H9 (cell line): ENCODE data around the gene NCBP1. TPM values are rescaled to one million over a fixed set of nuclear protein-coding genes. Genes with fewer than 3 reads are reported as not detected.

Experiments
- DNase-seq: peaks from one replicate; pipeline ENCODE4 v3.0.0-alpha.2; 2017
- H2AFZ ChIP-seq: one replicate; pipeline ENCODE4 v1.6.1; 2013; ENCODE audit warnings: mild to moderate bottlenecking, low read length, control low read depth, moderate library complexity
- H2AK5ac ChIP-seq: 2 replicates; pipeline ENCODE4 v1.6.1; 2013; ENCODE audit warnings: low read length, control low read depth, mixed read lengths; ENCODE audit not compliant: insufficient read length
- H2BK120ac ChIP-seq: one replicate; pipeline ENCODE4 v1.6.1; 2013; ENCODE audit warnings: low read depth, mild to moderate bottlenecking, low read length, control low read depth, inconsistent platforms; ENCODE audit not compliant: poor library complexity, severe bottlenecking
- H2BK12ac ChIP-seq: 2 replicates; pipeline ENCODE4 v1.6.1; 2013; ENCODE audit warnings: low read length, control low read depth, mixed read lengths, low read depth; ENCODE audit not compliant: insufficient read length
- H2BK15ac ChIP-seq: 2 replicates; pipeline ENCODE4 v1.6.1; 2013; ENCODE audit warnings: low read depth, low read length, control low read depth
- H2BK20ac ChIP-seq: one replicate; pipeline ENCODE4 v1.6.1; 2013; ENCODE audit warnings: low read depth, mild to moderate bottlenecking, low read length, control low read depth, inconsistent platforms; ENCODE audit not compliant: poor library complexity, severe bottlenecking
- H2BK5ac ChIP-seq: 2 replicates; pipeline ENCODE4 v1.6.1; 2013; ENCODE audit warnings: low read length, control low read depth, mixed read lengths; ENCODE audit not compliant: insufficient read length
- H3K14ac ChIP-seq: 2 replicates; pipeline ENCODE4 v1.6.1; 2013; ENCODE audit warnings: low read length, control low read depth; ENCODE audit not compliant: insufficient read depth
- H3K18ac ChIP-seq: 2 replicates; pipeline ENCODE4 v1.6.1; 2013; ENCODE audit warnings: low read depth, mild to moderate bottlenecking, mixed read lengths, low read length, control low read depth; ENCODE audit not compliant: insufficient read length
- H3K23ac ChIP-seq: 2 replicates; pipeline ENCODE4 v1.6.1; 2013; ENCODE audit warnings: low read length, control low read depth, mixed read lengths, low read depth; ENCODE audit not compliant: insufficient read length
- H3K23me2 ChIP-seq: 2 replicates; pipeline ENCODE4 v1.6.1; 2013; ENCODE audit warnings: low read depth, mild to moderate bottlenecking, mixed read lengths, low read length, control low read depth; ENCODE audit not compliant: insufficient read length, poor library complexity, severe bottlenecking
- H3K27ac ChIP-seq: 2 replicates; pipeline ENCODE4 v1.5.1; 2013; ENCODE audit warnings: low read length, control low read depth, mixed read lengths, low read depth; ENCODE audit not compliant: insufficient read length
- H3K27me3 ChIP-seq: 2 replicates; pipeline ENCODE4 v1.6.1; 2013; ENCODE audit warnings: low read length, control low read depth, inconsistent platforms; ENCODE audit not compliant: insufficient read depth
- H3K4ac ChIP-seq: 2 replicates; pipeline ENCODE4 v1.6.1; 2013; ENCODE audit warnings: low read depth, mild to moderate bottlenecking, control low read depth, inconsistent platforms, low read length, moderate library complexity
- H3K4me1 ChIP-seq: 2 replicates; pipeline ENCODE4 v1.6.1; 2013; ENCODE audit warnings: low read length, control low read depth, inconsistent platforms; ENCODE audit not compliant: insufficient read depth
- H3K4me2 ChIP-seq: 2 replicates; pipeline ENCODE4 v1.6.1; 2013; ENCODE audit warnings: low read length, control low read depth, mixed read lengths; ENCODE audit not compliant: insufficient read length, insufficient read depth
- H3K56ac ChIP-seq: 2 replicates; pipeline ENCODE4 v1.6.1; 2013; ENCODE audit warnings: low read depth, mild to moderate bottlenecking, mixed read lengths, low read length, control low read depth; ENCODE audit not compliant: insufficient read length
- H3K79me1 ChIP-seq: 2 replicates; pipeline ENCODE4 v1.6.1; 2013; ENCODE audit warnings: low read depth, mild to moderate bottlenecking, moderate library complexity, low read length, control low read depth, inconsistent platforms; ENCODE audit not compliant: insufficient read depth, poor library complexity, severe bottlenecking
- H3K79me2 ChIP-seq: 2 replicates; pipeline ENCODE4 v1.6.1; 2013; ENCODE audit warnings: low read length, control low read depth, inconsistent platforms; ENCODE audit not compliant: insufficient read depth
- H3K9ac ChIP-seq: 2 replicates; pipeline ENCODE4 v1.6.1; 2013; ENCODE audit warnings: low read length, control low read depth, mixed read lengths; ENCODE audit not compliant: insufficient read length; ENCODE audit errors: extremely low read depth
- H3K9me3 ChIP-seq: one replicate; pipeline ENCODE4 v1.6.1; 2013; ENCODE audit warnings: low read depth, low read length, inconsistent platforms; ENCODE audit not compliant: control insufficient read depth
- H3T11ph ChIP-seq: one replicate; pipeline ENCODE4 v1.6.1; 2013; ENCODE audit warnings: mild to moderate bottlenecking, low read length, control low read depth, inconsistent platforms
- H4K20me1 ChIP-seq: one replicate; pipeline ENCODE4 v1.6.1; 2013; ENCODE audit not compliant: control insufficient read depth, insufficient read length, insufficient read depth
- H4K5ac ChIP-seq: 2 replicates; pipeline ENCODE4 v1.6.1; 2013; ENCODE audit warnings: low read depth, mild to moderate bottlenecking, mixed read lengths, low read length, control low read depth; ENCODE audit not compliant: insufficient read length
- H4K8ac ChIP-seq: replicated peaks from 2 replicates; pipeline ENCODE4 v1.6.1; 2013; ENCODE audit warnings: low read length, control low read depth, mixed read lengths, low read depth; ENCODE audit not compliant: insufficient read length
- H4K91ac ChIP-seq: 2 replicates; pipeline ENCODE4 v1.6.1; 2013; ENCODE audit warnings: low read depth, mild to moderate bottlenecking, moderate library complexity, mixed read lengths, low read length, control low read depth; ENCODE audit not compliant: insufficient read length
- H3K27ac Mint-ChIP-seq, 3 experiments: 2 replicates in 2 of 3; 3 replicates in 1 of 3; pipeline ENCODE4 v1.8.0; 2020 to 2021; ENCODE audit warnings: mixed read lengths in 3 of 3, mild to moderate bottlenecking in 1 of 3, moderate library complexity in 1 of 3
- H3K27me3 Mint-ChIP-seq: 2 replicates; pipeline ENCODE4 v1.8.0; 2021; ENCODE audit warnings: low read depth, mild to moderate bottlenecking, moderate library complexity, mixed read lengths
- H3K36me3 Mint-ChIP-seq, 3 experiments: 2 replicates in 2 of 3; 3 replicates in 1 of 3; pipeline ENCODE4 v1.8.0; 2020 to 2021; ENCODE audit warnings: low read depth in 3 of 3, mixed read lengths in 3 of 3; ENCODE audit not compliant: insufficient read depth in 1 of 3
- H3K4me1 Mint-ChIP-seq, 2 experiments: 2 replicates each; pipeline ENCODE4 v1.8.0; 2020; ENCODE audit warnings: mixed read lengths in 2 of 2
- H3K4me3 Mint-ChIP-seq, 2 experiments: 2 replicates in 1 of 2; 3 replicates in 1 of 2; pipeline ENCODE4 v1.8.0; 2020 to 2021; ENCODE audit warnings: mild to moderate bottlenecking in 2 of 2, mixed read lengths in 2 of 2, moderate library complexity in 1 of 2
- H3K9me3 Mint-ChIP-seq, 2 experiments: 2 replicates in 1 of 2; 3 replicates in 1 of 2; pipeline ENCODE4 v1.8.0; 2020; ENCODE audit warnings: mild to moderate bottlenecking in 2 of 2, mixed read lengths in 2 of 2, moderate library complexity in 1 of 2
- WGBS: extraction: QIAGEN DNeasy Blood & Tissue Kit; methylation state at CpG from one replicate; pipeline ENCODE4 v1.1.7; 2013; ENCODE audit warnings: missing lambda C conversion rate, low lambda C conversion rate, mixed read lengths; ENCODE audit not compliant: insufficient read length; ENCODE audit errors: extremely low coverage; 5-methylcytosine and 5-hydroxymethylcytosine counted together
- total RNA-seq: library from RNA; stranded (reverse); gene quantifications from 2 replicates; pipeline ENCODE4 v1.2.1, GENCODE V29; 2021
- TF ChIP-seq, protein P1 (sequence below): fragments of 200-600 bp; sonication (generic); conservative IDR thresholded peaks from 3 replicates; pipeline ENCODE4 v1.8.0; 2021; ENCODE audit warnings: antibody characterized with exemption, mild to moderate bottlenecking

The NCBP1 gene
- total RNA-seq, 1 experiment from 2014 or later, result 55.7 TPM

DNA sequence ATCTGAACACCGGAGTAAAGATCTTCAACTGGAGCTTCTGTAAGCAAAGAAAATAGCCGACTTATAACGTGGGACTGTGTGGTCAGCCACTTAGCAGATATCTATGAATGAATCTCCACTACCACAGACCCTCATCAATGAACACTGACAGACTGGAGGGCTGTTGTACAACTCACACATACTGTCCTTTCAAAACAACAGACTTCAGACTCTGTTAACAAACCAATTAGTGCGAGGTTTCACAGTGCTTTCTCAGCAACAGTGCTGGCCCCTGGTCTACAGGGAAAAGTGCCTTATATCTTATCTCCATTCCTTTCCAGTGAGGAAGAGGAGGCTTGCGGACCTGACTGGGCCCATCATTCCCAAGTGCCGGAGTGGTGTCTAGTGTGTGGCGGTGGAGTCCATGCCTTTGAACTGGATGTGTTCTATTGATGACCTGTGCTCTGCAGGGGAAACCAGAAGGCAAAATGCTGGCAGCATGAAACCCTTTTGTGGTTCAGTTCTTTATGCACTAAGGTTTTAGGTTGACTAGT lies 34.2 kb upstream of the NCBP1 start:
- no peak overlapping the region for H3K18ac ChIP-seq
- Mint-ChIP-seq H3K4me1 (peaks cover 4% of the 10 kb centered on the region in 2 experiments), H3K9me3 (no peaks in the 10 kb centered on the region), H3K27me3 (no peaks in the 10 kb centered on the region), H3K4me3 (no peak overlapping the region), H3K27ac (no peak overlapping the region), H3K36me3 (peaks cover 11 to 44% (median 33%) of the 10 kb centered on the region in 3 experiments)
- H2AK5ac ChIP-seq, result no peak overlapping the region
- no peak overlapping the region for H3K4ac ChIP-seq
- no peaks in the 10 kb centered on the region for H4K20me1 ChIP-seq
- no peak overlapping the region for H2BK15ac ChIP-seq
- TF ChIP-seq, protein P1, sequence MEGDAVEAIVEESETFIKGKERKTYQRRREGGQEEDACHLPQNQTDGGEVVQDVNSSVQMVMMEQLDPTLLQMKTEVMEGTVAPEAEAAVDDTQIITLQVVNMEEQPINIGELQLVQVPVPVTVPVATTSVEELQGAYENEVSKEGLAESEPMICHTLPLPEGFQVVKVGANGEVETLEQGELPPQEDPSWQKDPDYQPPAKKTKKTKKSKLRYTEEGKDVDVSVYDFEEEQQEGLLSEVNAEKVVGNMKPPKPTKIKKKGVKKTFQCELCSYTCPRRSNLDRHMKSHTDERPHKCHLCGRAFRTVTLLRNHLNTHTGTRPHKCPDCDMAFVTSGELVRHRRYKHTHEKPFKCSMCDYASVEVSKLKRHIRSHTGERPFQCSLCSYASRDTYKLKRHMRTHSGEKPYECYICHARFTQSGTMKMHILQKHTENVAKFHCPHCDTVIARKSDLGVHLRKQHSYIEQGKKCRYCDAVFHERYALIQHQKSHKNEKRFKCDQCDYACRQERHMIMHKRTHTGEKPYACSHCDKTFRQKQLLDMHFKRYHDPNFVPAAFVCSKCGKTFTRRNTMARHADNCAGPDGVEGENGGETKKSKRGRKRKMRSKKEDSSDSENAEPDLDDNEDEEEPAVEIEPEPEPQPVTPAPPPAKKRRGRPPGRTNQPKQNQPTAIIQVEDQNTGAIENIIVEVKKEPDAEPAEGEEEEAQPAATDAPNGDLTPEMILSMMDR, result no peak
- H4K91ac ChIP-seq, result no peak overlapping the region
- no peak overlapping the region for H2AFZ ChIP-seq
- no peaks in the 10 kb centered on the region for H3K79me1 ChIP-seq
- no peak for DNase-seq
- no peak overlapping the region for H3K56ac ChIP-seq
- no peaks in the 10 kb centered on the region for H3K9me3 ChIP-seq
- no peaks in the 10 kb centered on the region for H3K79me2 ChIP-seq
- H2BK5ac ChIP-seq, result no peak overlapping the region
- H4K8ac ChIP-seq, result no peak overlapping the region
- no peaks in the 10 kb centered on the region for H3K27me3 ChIP-seq
- H3K14ac ChIP-seq, result no peak overlapping the region
- no peak overlapping the region for H3K23ac ChIP-seq
- H3K4me1 ChIP-seq, result no peaks in the 10 kb centered on the region; the same call in 1 of the 2 replicates
- H3K9ac ChIP-seq, result no peak overlapping the region
- H2BK20ac ChIP-seq, result no peak overlapping the region
- no peak overlapping the region for H2BK12ac ChIP-seq
- H3K27ac ChIP-seq, result no peak overlapping the region
- no CpG with 5 or more reads among the region's 7 CpGs for WGBS
- no peak overlapping the region for H3T11ph ChIP-seq
- no peak overlapping the region for H2BK120ac ChIP-seq
- no peaks in the 10 kb centered on the region for H3K23me2 ChIP-seq
- no peak overlapping the region for H3K4me2 ChIP-seq
- no peak overlapping the region for H4K5ac ChIP-seq
